HEK293 (cell line): ENCODE measurements around the gene LASP1NB.

Experiments
- CTCF ChIA-PET: fragments of 350-600 bp; formaldehyde crosslinking; extraction: SDS; loops from one replicate; lab custom pipeline; 2021; ENCODE audit warnings: antibody characterized with exemption; lab: Yijun Ruan, JAX
- POLR2A ChIA-PET: fragments of 300-600 bp; formaldehyde crosslinking; extraction: SDS; loops from one replicate; lab custom pipeline; 2020; ENCODE audit warnings: antibody characterized with exemption, inconsistent platforms; lab: Yijun Ruan, JAX
- H3K27ac ChIP-seq: fragments of 200-500 bp; sonication (Bioruptor generic); 2 replicates; pipeline ENCODE4 v1.5.1; 2014; ENCODE audit warnings: low read depth, low read length, control low read depth, inconsistent platforms; ENCODE audit errors: extremely low read depth
- H3K36me3 ChIP-seq, 2 experiments: fragments of 200-500 bp in 1 of 2; sonication (Bioruptor generic) in 1 of 2; 1 replicate in 1 of 2; 2 replicates in 1 of 2; pipeline ENCODE4 v1.5.1; 2014 to 2017; ENCODE audit warnings: inconsistent platforms in 2 of 2, low read length in 2 of 2; ENCODE audit not compliant: control insufficient read depth in 2 of 2, insufficient read depth in 1 of 2
- H3K4me1 ChIP-seq: fragments of 200-500 bp; sonication (Bioruptor generic); 2 replicates; pipeline ENCODE4 v1.5.1; 2014; ENCODE audit warnings: mild to moderate bottlenecking, low read length, inconsistent platforms; ENCODE audit not compliant: control insufficient read depth, insufficient read depth
- H3K4me3 ChIP-seq: 2 replicates; pipeline ENCODE4 v1.5.1; 2011; ENCODE audit warnings: low read depth, mild to moderate bottlenecking, control low read depth, low read length, moderate library complexity
- H3K9me3 ChIP-seq: fragments of 200-500 bp; sonication (Bioruptor generic); 2 replicates; pipeline ENCODE4 v1.5.1; 2014; ENCODE audit warnings: low read depth, low read length, inconsistent platforms; ENCODE audit not compliant: control insufficient read depth, insufficient read depth
- GLI2 ChIP-seq: fragments of 450-650 bp; formaldehyde crosslinking; IDR thresholded peaks from 2 replicates; pipeline ENCODE4; 2017; ENCODE audit warnings: missing biosample characterization, missing genetic modification characterization, low read depth, borderline replicate concordance
- HOXC10 ChIP-seq: sonication (generic); formaldehyde crosslinking; IDR thresholded peaks from 2 replicates; pipeline ENCODE4 v1.8.1; 2023; ENCODE audit warnings: mild to moderate bottlenecking, missing genetic modification reagents
- KLF10 ChIP-seq: fragments of 450-650 bp; IDR thresholded peaks from 2 replicates; pipeline ENCODE4 v1.5.1; 2018; ENCODE audit warnings: missing biosample characterization, mild to moderate bottlenecking, missing genetic modification characterization
- OVOL3 ChIP-seq: fragments of 450-650 bp; formaldehyde crosslinking; IDR thresholded peaks from 2 replicates; pipeline ENCODE4 v1.5.1; 2016; ENCODE audit warnings: missing biosample characterization, missing genetic modification characterization
- ZBTB7A ChIP-seq: fragments of 450-650 bp; formaldehyde crosslinking; IDR thresholded peaks from 2 replicates; pipeline ENCODE4 v1.5.1; 2016; ENCODE audit warnings: low read depth, missing biosample characterization, missing genetic modification characterization
- ZEB2 ChIP-seq: fragments of 450-650 bp; formaldehyde crosslinking; IDR thresholded peaks from 2 replicates; pipeline ENCODE4 v1.5.1; 2016; ENCODE audit warnings: missing biosample characterization, missing genetic modification characterization
- ZNF138 ChIP-seq: fragments of 450-650 bp; formaldehyde crosslinking; IDR thresholded peaks from 2 replicates; pipeline ENCODE4 v1.5.1; 2016; ENCODE audit warnings: missing biosample characterization, missing genetic modification characterization, borderline replicate concordance
- ZNF404 ChIP-seq: fragments of 450-650 bp; formaldehyde crosslinking; IDR thresholded peaks from 2 replicates; pipeline ENCODE4 v1.5.1; 2017; ENCODE audit warnings: missing biosample characterization, missing genetic modification characterization
- ZNF514 ChIP-seq: fragments of 450-650 bp; formaldehyde crosslinking; IDR thresholded peaks from 2 replicates; pipeline ENCODE4 v1.5.1; 2016; ENCODE audit warnings: missing biosample characterization, missing genetic modification characterization
- ZNF560 ChIP-seq: fragments of 450-650 bp; formaldehyde crosslinking; IDR thresholded peaks from 2 replicates; pipeline ENCODE4 v1.5.1; 2017; ENCODE audit warnings: missing biosample characterization, missing genetic modification characterization, borderline replicate concordance
- ZNF600 ChIP-seq: fragments of 450-650 bp; formaldehyde crosslinking; IDR thresholded peaks from 2 replicates; pipeline ENCODE4 v1.5.1; 2016; ENCODE audit warnings: missing biosample characterization, missing genetic modification characterization
- ZNF624 ChIP-seq: fragments of 450-650 bp; formaldehyde crosslinking; IDR thresholded peaks from 2 replicates; pipeline ENCODE4 v1.5.1; 2017; ENCODE audit warnings: missing biosample characterization, missing genetic modification characterization
- ZNF670 ChIP-seq: fragments of 450-650 bp; formaldehyde crosslinking; IDR thresholded peaks from 2 replicates; pipeline ENCODE4 v1.5.1; 2016; ENCODE audit warnings: missing biosample characterization, missing genetic modification characterization, low read depth
- ZNF704 ChIP-seq: fragments of 450-650 bp; formaldehyde crosslinking; IDR thresholded peaks from 2 replicates; pipeline ENCODE4 v1.5.1; 2016; ENCODE audit warnings: missing biosample characterization, missing genetic modification characterization
- ZNF791 ChIP-seq: fragments of 450-650 bp; formaldehyde crosslinking; IDR thresholded peaks from 2 replicates; pipeline ENCODE4 v1.5.1; 2016; ENCODE audit warnings: missing biosample characterization, missing genetic modification characterization
- ZNF792 ChIP-seq: fragments of 450-650 bp; formaldehyde crosslinking; IDR thresholded peaks from 2 replicates; pipeline ENCODE4 v1.5.1; 2016; ENCODE audit warnings: missing biosample characterization, missing genetic modification characterization
- ZSCAN16 ChIP-seq: fragments of 450-650 bp; formaldehyde crosslinking; IDR thresholded peaks from 2 replicates; pipeline ENCODE4 v1.5.1; 2016; ENCODE audit warnings: missing biosample characterization, missing genetic modification characterization
- TF ChIP-seq, protein P1 (sequence below): fragments of 450-650 bp; formaldehyde crosslinking; IDR thresholded peaks from 2 replicates; pipeline ENCODE4 v1.5.1; 2016; ENCODE audit warnings: missing biosample characterization, missing genetic modification characterization
- TF ChIP-seq, protein P2 (sequence below): fragments of 450-650 bp; formaldehyde crosslinking; IDR thresholded peaks from 2 replicates; pipeline ENCODE4 v1.5.1; 2017; ENCODE audit warnings: missing biosample characterization, missing genetic modification characterization
- TF ChIP-seq, protein P3 (sequence below): fragments of 450-650 bp; formaldehyde crosslinking; IDR thresholded peaks from 2 replicates; pipeline ENCODE4 v1.5.1; 2016; ENCODE audit warnings: missing biosample characterization, missing genetic modification characterization
- TF ChIP-seq, protein P4 (sequence below): fragments of 450-650 bp; formaldehyde crosslinking; IDR thresholded peaks from 2 replicates; pipeline ENCODE4 v1.5.1; 2016; ENCODE audit warnings: missing biosample characterization, missing genetic modification characterization
- TF ChIP-seq, protein P5 (sequence below): fragments of 450-650 bp; formaldehyde crosslinking; IDR thresholded peaks from 2 replicates; pipeline ENCODE4 v1.5.1; 2017; ENCODE audit warnings: missing biosample characterization, missing genetic modification characterization

The LASP1NB gene

DNA sequence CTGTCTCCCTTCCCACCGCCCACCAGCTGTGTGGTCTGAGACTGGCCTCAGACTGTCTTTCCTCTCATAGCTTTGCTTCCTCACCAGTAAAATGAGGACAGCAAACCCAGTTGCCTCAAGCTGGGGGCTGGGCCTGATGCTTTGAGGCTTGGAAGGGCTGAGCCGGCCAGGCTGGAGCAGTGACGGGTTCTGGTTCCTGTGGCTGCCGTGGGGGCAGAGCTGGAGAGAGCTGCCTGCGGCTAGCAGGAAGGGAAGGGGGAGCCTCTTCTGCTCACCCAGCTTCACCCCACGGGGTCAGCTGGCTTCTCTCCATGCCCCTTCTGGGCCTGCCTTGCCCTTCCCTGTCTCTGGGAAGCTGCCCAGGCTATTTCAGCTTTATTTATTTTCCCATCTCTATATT is 31.8 kb upstream of the LASP1NB start (continued):
- TF ChIP-seq, protein P1, sequence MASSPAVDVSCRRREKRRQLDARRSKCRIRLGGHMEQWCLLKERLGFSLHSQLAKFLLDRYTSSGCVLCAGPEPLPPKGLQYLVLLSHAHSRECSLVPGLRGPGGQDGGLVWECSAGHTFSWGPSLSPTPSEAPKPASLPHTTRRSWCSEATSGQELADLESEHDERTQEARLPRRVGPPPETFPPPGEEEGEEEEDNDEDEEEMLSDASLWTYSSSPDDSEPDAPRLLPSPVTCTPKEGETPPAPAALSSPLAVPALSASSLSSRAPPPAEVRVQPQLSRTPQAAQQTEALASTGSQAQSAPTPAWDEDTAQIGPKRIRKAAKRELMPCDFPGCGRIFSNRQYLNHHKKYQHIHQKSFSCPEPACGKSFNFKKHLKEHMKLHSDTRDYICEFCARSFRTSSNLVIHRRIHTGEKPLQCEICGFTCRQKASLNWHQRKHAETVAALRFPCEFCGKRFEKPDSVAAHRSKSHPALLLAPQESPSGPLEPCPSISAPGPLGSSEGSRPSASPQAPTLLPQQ = no peak
- TF ChIP-seq OVOL3 (tag by site-specific recombination) (no peak), ZNF560 (tag by site-specific recombination) (no peak), KLF10 (tag by site-specific recombination) (no peak), ZNF670 (tag by site-specific recombination) (no peak), HOXC10 (CRISPR knock-in tag) (no peak), ZSCAN16 (tag by site-specific recombination) (no peak), ZEB2 (tag by site-specific recombination) (no peak), ZNF404 (no peak), GLI2 (tag by site-specific recombination) (no peak), ZBTB7A (tag by site-specific recombination) (no peak)
- TF ChIP-seq, protein P2, sequence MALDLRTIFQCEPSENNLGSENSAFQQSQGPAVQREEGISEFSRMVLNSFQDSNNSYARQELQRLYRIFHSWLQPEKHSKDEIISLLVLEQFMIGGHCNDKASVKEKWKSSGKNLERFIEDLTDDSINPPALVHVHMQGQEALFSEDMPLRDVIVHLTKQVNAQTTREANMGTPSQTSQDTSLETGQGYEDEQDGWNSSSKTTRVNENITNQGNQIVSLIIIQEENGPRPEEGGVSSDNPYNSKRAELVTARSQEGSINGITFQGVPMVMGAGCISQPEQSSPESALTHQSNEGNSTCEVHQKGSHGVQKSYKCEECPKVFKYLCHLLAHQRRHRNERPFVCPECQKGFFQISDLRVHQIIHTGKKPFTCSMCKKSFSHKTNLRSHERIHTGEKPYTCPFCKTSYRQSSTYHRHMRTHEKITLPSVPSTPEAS (tag by site-specific recombination) = no peak
- TF ChIP-seq, protein P3, sequence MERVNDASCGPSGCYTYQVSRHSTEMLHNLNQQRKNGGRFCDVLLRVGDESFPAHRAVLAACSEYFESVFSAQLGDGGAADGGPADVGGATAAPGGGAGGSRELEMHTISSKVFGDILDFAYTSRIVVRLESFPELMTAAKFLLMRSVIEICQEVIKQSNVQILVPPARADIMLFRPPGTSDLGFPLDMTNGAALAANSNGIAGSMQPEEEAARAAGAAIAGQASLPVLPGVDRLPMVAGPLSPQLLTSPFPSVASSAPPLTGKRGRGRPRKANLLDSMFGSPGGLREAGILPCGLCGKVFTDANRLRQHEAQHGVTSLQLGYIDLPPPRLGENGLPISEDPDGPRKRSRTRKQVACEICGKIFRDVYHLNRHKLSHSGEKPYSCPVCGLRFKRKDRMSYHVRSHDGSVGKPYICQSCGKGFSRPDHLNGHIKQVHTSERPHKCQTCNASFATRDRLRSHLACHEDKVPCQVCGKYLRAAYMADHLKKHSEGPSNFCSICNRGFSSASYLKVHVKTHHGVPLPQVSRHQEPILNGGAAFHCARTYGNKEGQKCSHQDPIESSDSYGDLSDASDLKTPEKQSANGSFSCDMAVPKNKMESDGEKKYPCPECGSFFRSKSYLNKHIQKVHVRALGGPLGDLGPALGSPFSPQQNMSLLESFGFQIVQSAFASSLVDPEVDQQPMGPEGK = no peak
- TF ChIP-seq, protein P4, sequence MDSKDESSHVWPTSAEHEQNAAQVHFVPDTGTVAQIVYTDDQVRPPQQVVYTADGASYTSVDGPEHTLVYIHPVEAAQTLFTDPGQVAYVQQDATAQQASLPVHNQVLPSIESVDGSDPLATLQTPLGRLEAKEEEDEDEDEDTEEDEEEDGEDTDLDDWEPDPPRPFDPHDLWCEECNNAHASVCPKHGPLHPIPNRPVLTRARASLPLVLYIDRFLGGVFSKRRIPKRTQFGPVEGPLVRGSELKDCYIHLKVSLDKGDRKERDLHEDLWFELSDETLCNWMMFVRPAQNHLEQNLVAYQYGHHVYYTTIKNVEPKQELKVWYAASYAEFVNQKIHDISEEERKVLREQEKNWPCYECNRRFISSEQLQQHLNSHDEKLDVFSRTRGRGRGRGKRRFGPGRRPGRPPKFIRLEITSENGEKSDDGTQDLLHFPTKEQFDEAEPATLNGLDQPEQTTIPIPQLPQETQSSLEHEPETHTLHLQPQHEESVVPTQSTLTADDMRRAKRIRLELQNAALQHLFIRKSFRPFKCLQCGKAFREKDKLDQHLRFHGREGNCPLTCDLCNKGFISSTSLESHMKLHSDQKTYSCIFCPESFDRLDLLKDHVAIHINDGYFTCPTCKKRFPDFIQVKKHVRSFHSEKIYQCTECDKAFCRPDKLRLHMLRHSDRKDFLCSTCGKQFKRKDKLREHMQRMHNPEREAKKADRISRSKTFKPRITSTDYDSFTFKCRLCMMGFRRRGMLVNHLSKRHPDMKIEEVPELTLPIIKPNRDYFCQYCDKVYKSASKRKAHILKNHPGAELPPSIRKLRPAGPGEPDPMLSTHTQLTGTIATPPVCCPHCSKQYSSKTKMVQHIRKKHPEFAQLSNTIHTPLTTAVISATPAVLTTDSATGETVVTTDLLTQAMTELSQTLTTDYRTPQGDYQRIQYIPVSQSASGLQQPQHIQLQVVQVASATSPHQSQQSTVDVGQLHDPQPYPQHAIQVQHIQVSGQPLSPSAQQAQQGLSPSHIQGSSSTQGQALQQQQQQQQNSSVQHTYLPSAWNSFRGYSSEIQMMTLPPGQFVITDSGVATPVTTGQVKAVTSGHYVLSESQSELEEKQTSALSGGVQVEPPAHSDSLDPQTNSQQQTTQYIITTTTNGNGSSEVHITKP = no peak

DNA sequence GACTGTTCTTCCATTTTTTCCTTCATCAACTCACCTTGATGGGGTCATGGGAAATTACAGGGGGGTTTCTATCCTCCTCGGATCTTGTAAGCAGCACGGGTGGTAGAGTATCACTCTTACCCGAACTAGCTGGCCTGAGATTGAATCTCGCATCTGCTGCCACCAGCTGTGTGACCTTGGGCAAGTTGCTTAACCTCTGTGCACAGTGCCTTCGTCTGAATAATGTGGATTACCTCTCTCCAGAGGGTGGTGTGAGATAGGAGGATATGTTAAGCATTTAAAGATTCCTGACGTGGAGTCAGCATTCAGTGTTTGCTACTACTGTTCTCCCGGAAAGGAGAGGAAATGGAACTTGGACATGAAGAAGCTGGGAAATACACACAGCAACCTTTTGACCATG is 31.1 kb upstream of the LASP1NB start:
- ChIA-PET CTCF (interaction anchor here (0.6 to 0.7 kb wide), 2 partner anchors 14 to 163 kb away, joined by 3 read pairs; no protein-coding TSS in a partner anchor), POLR2A (interaction anchor here (1.0 to 1.4 kb wide), 2 partner anchors 14 to 25 kb away, joined by 3 read pairs; partner anchors contain the start of gene LASP1)
- no peaks in the 10 kb centered on the region for H3K9me3 ChIP-seq
- peaks cover 0 to 63% of the 10 kb centered on the region in 2 experiments; a peak in 2 of 3 replicates for H3K36me3 ChIP-seq
- H3K4me1 ChIP-seq = no peaks in the 10 kb centered on the region
- H3K27ac ChIP-seq = no peak overlapping the region
- H3K4me3 ChIP-seq = no peak overlapping the region
- TF ChIP-seq ZNF791 (tag by site-specific recombination) (no peak), ZNF792 (no peak), ZNF704 (tag by site-specific recombination) (no peak), ZNF514 (no peak), ZNF600 (no peak), ZNF624 (tag by site-specific recombination) (no peak), ZNF138 (tag by site-specific recombination) (no peak)
- TF ChIP-seq, protein P5, sequence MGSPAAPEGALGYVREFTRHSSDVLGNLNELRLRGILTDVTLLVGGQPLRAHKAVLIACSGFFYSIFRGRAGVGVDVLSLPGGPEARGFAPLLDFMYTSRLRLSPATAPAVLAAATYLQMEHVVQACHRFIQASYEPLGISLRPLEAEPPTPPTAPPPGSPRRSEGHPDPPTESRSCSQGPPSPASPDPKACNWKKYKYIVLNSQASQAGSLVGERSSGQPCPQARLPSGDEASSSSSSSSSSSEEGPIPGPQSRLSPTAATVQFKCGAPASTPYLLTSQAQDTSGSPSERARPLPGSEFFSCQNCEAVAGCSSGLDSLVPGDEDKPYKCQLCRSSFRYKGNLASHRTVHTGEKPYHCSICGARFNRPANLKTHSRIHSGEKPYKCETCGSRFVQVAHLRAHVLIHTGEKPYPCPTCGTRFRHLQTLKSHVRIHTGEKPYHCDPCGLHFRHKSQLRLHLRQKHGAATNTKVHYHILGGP (tag by site-specific recombination) = no peak
